ENCODE results near the gene MILR1.
"Not testable (repeated sequence)": the region's sequence is repeated elsewhere in the genome, so short reads cannot be mapped to it uniquely, and the experiment has no call there.

Gene MILR1

DNA sequence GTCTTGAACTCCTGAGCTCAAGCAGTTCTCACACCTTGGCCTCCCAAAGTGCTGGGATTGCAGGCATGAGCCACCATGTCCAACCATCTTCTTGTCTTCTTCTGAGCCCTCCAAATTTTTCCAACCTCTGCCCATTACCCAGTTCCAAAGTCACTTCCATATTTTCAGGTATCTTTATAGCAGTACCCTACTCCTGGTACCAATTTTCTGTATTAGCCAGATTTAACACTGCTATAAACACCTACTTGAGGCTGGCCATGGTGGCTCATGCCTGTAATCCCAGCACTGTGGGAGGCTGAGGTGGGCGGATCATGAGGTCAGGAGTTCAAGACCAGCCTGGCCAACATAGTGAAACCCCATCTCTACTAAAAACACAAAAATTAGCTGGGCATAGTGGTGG, 9.4 kb upstream of the MILR1 start:
- H3K9ac ChIP-seq (ENCODE audit: low read length); H3K27ac ChIP-seq (ENCODE audit: low read depth, low read length); H3K27me3 ChIP-seq (ENCODE audit: control insufficient read depth, insufficient read depth, low read length); H3K4me1 ChIP-seq (ENCODE audit: control insufficient read depth, insufficient read depth, low read length); H3K4me3 ChIP-seq (ENCODE audit: low read length); H3K36me3 ChIP-seq (ENCODE audit: control insufficient read depth, insufficient read depth, low read length): not testable (repeated sequence)

DNA sequence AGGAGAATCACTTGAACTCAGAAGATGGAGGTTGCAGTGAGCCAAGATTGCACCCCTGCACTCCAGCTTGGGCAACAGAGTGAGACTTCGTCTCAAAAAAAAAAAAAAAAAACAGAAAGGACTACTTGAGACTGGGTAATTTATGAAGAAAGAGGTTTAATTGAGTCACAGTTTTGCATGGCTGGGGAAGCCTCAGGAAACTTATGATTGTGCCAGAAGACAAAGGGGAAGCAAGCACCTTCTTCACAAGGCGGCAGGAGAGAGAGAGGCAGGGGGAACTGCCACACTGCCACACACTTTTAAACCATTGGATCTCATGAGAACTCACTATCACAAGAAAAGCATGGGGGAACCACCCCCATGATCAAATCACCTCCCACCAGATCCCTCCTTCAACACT, 9.0 kb upstream of the MILR1 start:
- Histone ChIP-seq H3K36me3 (ENCODE audit: control insufficient read depth, insufficient read depth, low read length) (no peaks in the 10 kb centered on the region), H3K27me3 (ENCODE audit: control insufficient read depth, insufficient read depth, low read length) (no peaks in the 10 kb centered on the region), H3K4me3 (ENCODE audit: low read length) (no peak overlapping the region), H3K27ac (ENCODE audit: low read depth, low read length) (no peak overlapping the region), H3K9ac (ENCODE audit: low read length) (no peak overlapping the region), H3K4me1 (ENCODE audit: control insufficient read depth, insufficient read depth, low read length) (no peaks in the 10 kb centered on the region)

DNA sequence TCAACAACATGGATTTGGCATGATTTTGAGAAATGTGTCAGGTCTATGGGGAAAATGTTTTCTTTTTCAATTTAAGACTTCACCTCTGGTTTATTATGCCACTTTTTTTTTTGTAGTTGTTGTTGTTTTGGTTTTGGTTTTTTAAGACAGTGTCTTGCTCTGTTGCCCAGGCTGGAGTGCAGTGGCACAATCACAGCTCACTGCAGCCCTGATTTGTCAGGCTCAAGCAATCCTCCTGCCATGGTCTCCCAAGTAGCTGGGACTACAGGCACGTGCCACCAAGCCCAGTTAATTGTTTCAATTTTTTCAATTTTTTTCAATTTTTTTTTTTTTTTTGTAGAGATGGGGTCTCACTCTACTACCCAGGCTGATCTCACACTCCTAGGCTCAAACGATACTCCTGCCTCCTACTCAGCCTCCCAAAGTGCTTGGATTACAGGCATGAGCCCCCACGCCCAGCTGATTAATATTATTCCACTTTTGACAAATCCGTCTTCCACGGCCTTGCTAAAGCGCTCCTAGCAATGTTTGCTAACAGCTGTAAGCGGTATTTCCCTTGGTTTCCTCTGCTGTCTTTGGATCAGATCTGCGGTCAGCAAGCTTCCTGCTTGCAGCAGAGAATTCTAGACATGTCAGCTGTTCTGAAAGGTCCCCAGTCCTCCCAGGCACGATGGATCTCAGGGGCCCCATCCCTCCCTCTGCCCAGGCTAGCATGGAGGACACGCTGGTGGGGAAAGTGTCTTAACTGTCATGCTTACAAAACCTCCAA, 7.0 kb upstream of the MILR1 start:
- Histone ChIP-seq H3K27me3 (ENCODE audit: control insufficient read depth, insufficient read depth, low read length) (no peaks in the 10 kb centered on the region), H3K4me3 (ENCODE audit: low read length) (no peak overlapping the region), H3K36me3 (ENCODE audit: control insufficient read depth, insufficient read depth, low read length) (no peaks in the 10 kb centered on the region), H3K27ac (ENCODE audit: low read depth, low read length) (no peak overlapping the region), H3K4me1 (ENCODE audit: control insufficient read depth, insufficient read depth, low read length) (no peaks in the 10 kb centered on the region), H3K9ac (ENCODE audit: low read length) (no peak overlapping the region)

DNA sequence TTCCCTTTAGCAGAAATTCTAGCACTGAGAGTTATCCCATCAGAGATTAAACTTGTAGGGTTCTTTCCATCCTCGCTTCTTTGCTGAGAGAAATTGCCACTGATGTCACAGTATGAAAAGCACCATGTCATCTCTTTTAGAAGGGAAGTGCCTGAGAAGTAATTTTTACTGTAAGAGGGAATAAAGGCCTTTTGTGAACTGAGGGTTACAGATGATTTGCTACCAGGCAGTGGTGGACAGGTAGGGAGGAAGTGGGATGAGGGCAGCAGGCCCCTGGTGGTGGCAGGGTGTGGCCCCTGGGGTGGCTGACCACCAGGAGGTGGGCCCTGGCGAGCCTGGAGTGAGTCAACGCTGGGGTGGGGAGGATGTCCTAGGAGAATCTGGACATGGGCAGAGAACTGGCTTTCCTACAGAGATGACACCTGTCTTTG, 6.4 kb upstream of the MILR1 start:
- H3K27me3 ChIP-seq (ENCODE audit: control insufficient read depth, insufficient read depth, low read length), result no peaks in the 10 kb centered on the region
- no peaks in the 10 kb centered on the region for H3K36me3 ChIP-seq (ENCODE audit: control insufficient read depth, insufficient read depth, low read length)
- no peak overlapping the region for H3K4me3 ChIP-seq (ENCODE audit: low read length)
- H3K27ac ChIP-seq (ENCODE audit: low read depth, low read length), result no peak overlapping the region
- no peaks in the 10 kb centered on the region for H3K4me1 ChIP-seq (ENCODE audit: control insufficient read depth, insufficient read depth, low read length)
- no peak overlapping the region for H3K9ac ChIP-seq (ENCODE audit: low read length)

DNA sequence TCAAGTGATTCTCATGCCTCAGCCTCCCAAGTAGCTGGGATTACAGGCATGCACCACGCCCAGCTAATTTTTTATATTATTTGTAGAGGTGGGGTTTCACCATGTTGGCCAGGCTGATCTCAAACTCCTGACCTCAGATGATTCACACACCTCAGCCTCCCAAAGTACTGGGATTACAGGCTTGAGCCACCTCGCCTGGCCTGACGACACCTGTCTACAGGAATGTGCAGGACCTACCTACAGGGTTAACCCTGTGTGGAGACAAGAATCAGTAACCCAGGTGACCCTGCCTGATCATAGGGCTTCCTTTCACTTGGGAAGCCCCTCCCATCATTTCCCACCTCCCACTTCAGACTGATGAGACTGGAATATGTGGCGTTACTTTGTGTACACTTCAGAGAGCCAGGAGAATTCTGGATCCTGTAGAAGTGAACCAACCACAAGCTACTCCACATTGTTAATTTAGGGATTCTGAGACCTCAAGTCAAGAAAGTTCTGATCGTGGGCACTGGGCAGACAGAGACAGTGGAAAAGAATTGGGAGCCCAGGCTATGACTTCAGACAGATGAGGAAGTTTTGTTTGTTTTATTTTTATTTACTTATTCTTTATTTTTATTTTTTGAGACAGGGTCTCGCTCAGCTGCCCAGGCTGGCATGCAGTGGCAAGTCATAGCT, 5.7 kb upstream of the MILR1 start:
- Histone ChIP-seq H3K9ac (ENCODE audit: low read length) (no peak overlapping the region), H3K4me3 (ENCODE audit: low read length) (no peak overlapping the region), H3K4me1 (ENCODE audit: control insufficient read depth, insufficient read depth, low read length) (no peaks in the 10 kb centered on the region), H3K27ac (ENCODE audit: low read depth, low read length) (no peak overlapping the region), H3K27me3 (ENCODE audit: control insufficient read depth, insufficient read depth, low read length) (no peaks in the 10 kb centered on the region), H3K36me3 (ENCODE audit: control insufficient read depth, insufficient read depth, low read length) (no peaks in the 10 kb centered on the region)

DNA sequence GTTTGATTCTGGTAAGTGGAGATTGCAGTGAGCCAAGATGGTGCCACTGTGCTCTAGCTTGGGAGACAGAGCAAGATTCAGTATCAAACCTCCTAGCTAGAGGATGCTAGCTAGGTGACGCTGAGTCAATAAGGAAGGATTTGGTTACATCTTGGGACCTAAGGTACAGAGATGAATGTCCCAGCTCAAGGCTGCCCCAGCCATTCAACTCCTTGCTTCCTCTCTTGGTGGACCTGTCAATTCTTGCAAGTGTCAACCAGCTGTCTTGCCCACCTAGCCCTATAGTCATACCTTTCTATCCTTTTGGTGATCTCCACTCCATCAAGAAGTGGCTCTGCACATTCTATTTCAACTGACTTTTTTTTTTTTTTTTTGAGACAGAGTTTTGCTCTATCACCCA, 1.4 kb upstream of the MILR1 start:
- no peak overlapping the region for H3K4me3 ChIP-seq (ENCODE audit: low read length)
- H3K9ac ChIP-seq (ENCODE audit: low read length), result no peak overlapping the region
- H3K4me1 ChIP-seq (ENCODE audit: control insufficient read depth, insufficient read depth, low read length), result no peaks in the 10 kb centered on the region
- H3K27me3 ChIP-seq (ENCODE audit: control insufficient read depth, insufficient read depth, low read length), result no peaks in the 10 kb centered on the region
- H3K36me3 ChIP-seq (ENCODE audit: control insufficient read depth, insufficient read depth, low read length), result no peaks in the 10 kb centered on the region
- H3K27ac ChIP-seq (ENCODE audit: low read depth, low read length), result no peak overlapping the region

DNA sequence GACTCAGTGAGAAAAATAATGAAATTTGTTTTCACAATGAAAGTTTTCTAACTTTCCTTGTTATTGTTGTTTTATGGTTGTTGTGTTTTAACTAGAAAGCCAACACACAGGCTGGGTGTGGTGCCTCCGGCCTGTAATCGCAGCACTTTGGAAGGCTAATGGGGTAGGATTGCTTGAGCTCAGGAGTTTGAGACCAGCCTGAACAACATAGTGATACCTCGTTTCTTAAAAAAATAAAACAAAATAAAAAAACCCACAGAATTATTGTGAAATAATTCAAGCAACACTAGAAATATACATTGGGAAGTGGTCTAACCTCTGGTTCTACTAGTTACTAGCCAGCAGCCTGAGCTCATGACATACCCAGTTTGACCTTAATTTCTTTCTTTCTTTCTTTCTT, 630 bp downstream of the MILR1 start:
- Histone ChIP-seq H3K4me3 (ENCODE audit: low read length) (no peak overlapping the region), H3K9ac (ENCODE audit: low read length) (no peak overlapping the region), H3K27me3 (ENCODE audit: control insufficient read depth, insufficient read depth, low read length) (no peaks in the 10 kb centered on the region), H3K4me1 (ENCODE audit: control insufficient read depth, insufficient read depth, low read length) (no peaks in the 10 kb centered on the region), H3K27ac (ENCODE audit: low read depth, low read length) (no peak overlapping the region), H3K36me3 (ENCODE audit: control insufficient read depth, insufficient read depth, low read length) (no peaks in the 10 kb centered on the region)

DNA sequence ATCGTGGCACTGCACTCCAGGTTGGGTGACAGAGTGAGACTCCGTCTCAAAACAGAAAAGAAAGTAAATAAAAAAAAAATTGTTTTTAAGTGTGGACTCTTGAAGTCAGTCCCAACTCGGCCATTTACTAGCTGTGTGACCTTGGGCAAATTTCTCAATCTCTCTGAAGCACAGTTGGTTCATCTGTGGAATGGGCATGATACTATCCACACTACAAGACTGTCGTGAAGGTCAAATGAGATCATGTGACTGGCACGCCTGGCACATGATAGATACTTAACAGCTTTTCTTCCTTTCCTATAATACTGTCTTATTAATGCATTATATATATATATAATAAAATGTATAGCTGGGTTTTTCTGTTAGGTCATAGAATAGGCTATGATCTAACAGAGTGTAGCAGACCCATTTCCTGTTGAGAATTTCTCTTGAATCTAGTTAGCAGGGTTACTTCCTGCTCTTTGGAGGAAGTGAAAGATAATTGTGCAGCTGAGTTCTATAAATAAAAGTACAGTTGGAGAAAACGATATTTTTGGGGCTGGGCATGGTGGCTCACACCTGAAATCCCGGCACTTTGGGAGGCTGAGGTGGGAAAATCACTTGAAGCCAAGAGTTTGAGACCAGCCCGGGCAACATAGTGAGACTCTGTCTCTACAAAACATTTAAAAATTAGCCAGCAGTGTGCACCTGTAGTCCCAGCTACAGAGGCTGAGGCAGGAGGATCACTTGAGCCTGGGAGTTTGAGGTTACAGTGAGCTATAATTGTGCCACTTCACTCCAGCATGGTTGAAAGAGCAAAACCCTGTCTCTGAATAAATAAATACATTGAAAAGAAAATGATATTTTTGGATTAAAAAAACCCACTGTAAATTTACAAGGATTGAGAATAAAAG, 7.3 kb downstream of the MILR1 start:
- H3K27me3 ChIP-seq (ENCODE audit: control insufficient read depth, insufficient read depth, low read length), result no peaks in the 10 kb centered on the region
- H3K9ac ChIP-seq (ENCODE audit: low read length), result no peak overlapping the region
- H3K36me3 ChIP-seq (ENCODE audit: control insufficient read depth, insufficient read depth, low read length), result no peaks in the 10 kb centered on the region
- H3K27ac ChIP-seq (ENCODE audit: low read depth, low read length), result no peak overlapping the region
- H3K4me3 ChIP-seq (ENCODE audit: low read length), result no peak overlapping the region
- H3K4me1 ChIP-seq (ENCODE audit: control insufficient read depth, insufficient read depth, low read length), result no peaks in the 10 kb centered on the region

DNA sequence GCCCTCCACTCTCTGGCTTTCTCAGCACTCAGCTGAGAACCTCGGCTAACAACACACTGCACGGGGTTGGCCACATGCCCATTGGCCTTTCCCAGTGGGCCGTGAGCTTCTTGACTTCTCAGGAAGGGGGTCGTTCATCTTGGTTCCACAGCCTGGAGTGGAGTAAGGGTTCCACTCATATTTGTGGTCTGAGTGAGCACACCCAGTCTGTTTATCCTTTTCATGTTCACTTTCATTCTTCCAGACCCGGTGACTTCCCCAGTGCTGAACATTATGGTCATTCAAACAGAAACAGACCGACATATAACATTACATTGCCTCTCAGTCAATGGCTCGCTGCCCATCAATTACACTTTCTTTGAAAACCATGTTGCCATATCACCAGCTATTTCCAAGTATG, 8.2 kb downstream of the MILR1 start:
- H3K9ac ChIP-seq (ENCODE audit: low read length), result no peak overlapping the region
- H3K36me3 ChIP-seq (ENCODE audit: control insufficient read depth, insufficient read depth, low read length), result no peaks in the 10 kb centered on the region
- no peaks in the 10 kb centered on the region for H3K27me3 ChIP-seq (ENCODE audit: control insufficient read depth, insufficient read depth, low read length)
- H3K27ac ChIP-seq (ENCODE audit: low read depth, low read length), result no peak overlapping the region
- no peaks in the 10 kb centered on the region for H3K4me1 ChIP-seq (ENCODE audit: control insufficient read depth, insufficient read depth, low read length)
- H3K4me3 ChIP-seq (ENCODE audit: low read length), result no peak overlapping the region

DNA sequence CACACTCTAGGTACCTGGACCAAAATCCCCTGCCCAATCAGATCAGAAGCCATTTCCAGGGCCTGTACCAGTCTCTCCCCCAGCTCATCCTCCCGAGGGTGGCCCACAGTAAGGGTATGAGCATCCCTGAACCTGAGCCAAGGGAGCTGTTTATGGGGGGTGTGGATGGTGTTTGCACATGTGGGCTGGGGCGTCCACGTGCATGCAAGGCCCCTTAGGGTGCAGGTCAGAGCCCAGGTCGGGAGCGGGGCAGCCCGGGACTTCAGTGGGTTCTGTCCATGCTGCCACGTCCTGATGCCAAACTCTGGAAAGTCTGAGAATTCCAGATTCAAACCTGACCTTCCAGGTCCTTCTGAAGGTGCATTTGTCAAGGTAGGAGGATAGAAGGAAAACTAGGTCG, 9.8 kb downstream of the MILR1 start:
- H3K4me3 ChIP-seq (ENCODE audit: low read length), result no peak overlapping the region

DNA sequence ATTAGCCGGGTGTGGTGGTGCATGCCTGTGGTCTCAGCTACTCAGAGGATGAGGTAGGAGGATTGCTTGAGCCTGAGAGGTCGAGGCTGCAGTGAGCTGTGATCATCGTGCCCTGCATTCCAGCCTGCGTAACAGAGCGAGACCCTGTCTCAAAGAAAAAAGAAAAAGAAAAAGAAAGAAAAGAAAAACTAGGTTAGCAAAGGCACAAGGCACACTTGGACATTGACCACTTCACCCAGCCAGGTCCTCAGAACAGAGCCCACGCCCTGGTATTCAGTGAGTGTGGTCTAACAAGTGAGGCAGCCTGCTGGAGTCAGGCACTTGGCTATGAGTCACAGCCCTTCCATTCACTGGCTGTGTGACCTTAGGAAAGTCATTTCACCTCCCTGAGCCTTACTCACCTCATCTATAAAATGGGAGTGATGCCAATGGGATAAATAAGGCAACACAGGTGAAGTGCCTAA, 10.4 kb downstream of the MILR1 start:
- Histone ChIP-seq H3K27me3 (ENCODE audit: control insufficient read depth, insufficient read depth, low read length) (no peaks in the 10 kb centered on the region), H3K9ac (ENCODE audit: low read length) (no peak overlapping the region), H3K27ac (ENCODE audit: low read depth, low read length) (no peak overlapping the region), H3K36me3 (ENCODE audit: control insufficient read depth, insufficient read depth, low read length) (no peaks in the 10 kb centered on the region), H3K4me3 (ENCODE audit: low read length) (no peak overlapping the region), H3K4me1 (ENCODE audit: control insufficient read depth, insufficient read depth, low read length) (no peaks in the 10 kb centered on the region)

More for the DNA sequence above, 9.8 kb downstream of the MILR1 start:
- H3K9ac ChIP-seq (ENCODE audit: low read length), result no peak overlapping the region
- H3K36me3 ChIP-seq (ENCODE audit: control insufficient read depth, insufficient read depth, low read length), result no peaks in the 10 kb centered on the region
- H3K27ac ChIP-seq (ENCODE audit: low read depth, low read length), result no peak overlapping the region
- no peaks in the 10 kb centered on the region for H3K27me3 ChIP-seq (ENCODE audit: control insufficient read depth, insufficient read depth, low read length)
- H3K4me1 ChIP-seq (ENCODE audit: control insufficient read depth, insufficient read depth, low read length), result no peaks in the 10 kb centered on the region

DNA sequence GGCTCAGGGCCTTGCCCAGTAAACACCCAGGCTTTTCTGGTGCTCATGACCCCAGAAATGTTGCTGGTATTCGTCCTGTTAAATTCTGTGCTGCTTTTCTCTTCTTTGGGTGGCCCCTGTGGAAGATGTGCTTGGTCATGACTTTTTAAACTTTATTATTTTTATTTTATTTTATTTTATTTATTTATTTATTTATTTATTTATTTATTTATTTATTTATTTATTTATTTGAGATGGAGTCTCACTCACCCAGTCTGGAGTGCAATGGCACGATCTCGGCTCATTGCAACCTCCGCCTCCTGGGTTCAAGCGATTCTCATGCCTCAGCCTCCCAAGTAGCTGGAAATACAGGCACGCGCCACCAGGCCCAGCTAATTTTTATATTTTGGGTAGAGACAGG, 10.9 kb downstream of the MILR1 start:
- not testable (repeated sequence) for H3K27me3 ChIP-seq (ENCODE audit: control insufficient read depth, insufficient read depth, low read length); H3K36me3 ChIP-seq (ENCODE audit: control insufficient read depth, insufficient read depth, low read length); H3K4me3 ChIP-seq (ENCODE audit: low read length); H3K27ac ChIP-seq (ENCODE audit: low read depth, low read length); H3K9ac ChIP-seq (ENCODE audit: low read length); H3K4me1 ChIP-seq (ENCODE audit: control insufficient read depth, insufficient read depth, low read length)

All from rectal smooth muscle tissue (tissue), 1 donor.